NCI-H2029 treated with DMSO at 0.1 percent for 48 hours (cell line): Measurements from ENCODE around the gene C17orf75.

ENCODE experiments used
- DNase-seq: peaks from one replicate; lab custom pipeline; 2025; lab: John Stamatoyannopoulos, UW

Gene C17orf75

GRCh38 chr17:32302860-32303649, 38.9 kb downstream of the C17orf75 start:
- DNase-seq = no peak

- no peak for DNase-seq
These were observed 39.9 kb downstream of the C17orf75 start for GRCh38 chr17:32302037-32302436.

GRCh38 chr17:32299580-32300164, 42.3 kb downstream of the C17orf75 start:
- DNase-seq = no peak

- DNase-seq = no peak
These were observed 43.0 kb downstream of the C17orf75 start for GRCh38 chr17:32298721-32299579.

- no peak for DNase-seq
These were observed 43.7 kb downstream of the C17orf75 start for GRCh38 chr17:32298298-32298697.

- no peak for DNase-seq
These were observed 44.1 kb downstream of the C17orf75 start for GRCh38 chr17:32297860-32298259.

GRCh38 chr17:32297424-32297823, 44.5 kb downstream of the C17orf75 start:
- no peak for DNase-seq

GRCh38 chr17:32292094-32292493, 49.9 kb downstream of the C17orf75 start:
- no peak for DNase-seq

GRCh38 chr17:32289471-32290070, 52.4 kb downstream of the C17orf75 start:
- DNase-seq = no peak

GRCh38 chr17:32288615-32289014, 53.4 kb downstream of the C17orf75 start:
- DNase-seq = no peak

- no peak for DNase-seq
These were observed 54.0 kb downstream of the C17orf75 start for GRCh38 chr17:32287804-32288511.

- no peak for DNase-seq
These were observed 55.5 kb downstream of the C17orf75 start for GRCh38 chr17:32286518-32286900.

- DNase-seq = no peak
These were observed 56.0 kb downstream of the C17orf75 start for GRCh38 chr17:32285746-32286517.

- DNase-seq = no peak
These were observed 56.7 kb downstream of the C17orf75 start for GRCh38 chr17:32285306-32285705.

GRCh38 chr17:32283745-32284201, 58.2 kb downstream of the C17orf75 start:
- DNase-seq = no peak

- peak; percentile 60 for DNase-seq
These were observed 60.9 kb downstream of the C17orf75 start for GRCh38 chr17:32281011-32281451.

- DNase-seq = no peak
These were observed 61.9 kb downstream of the C17orf75 start for GRCh38 chr17:32279891-32280716.

- DNase-seq = no peak
These were observed 63.2 kb downstream of the C17orf75 start for GRCh38 chr17:32278815-32279214.
